Activated CD8-positive, alpha-beta T cell treated with anti-CD3 and anti-CD28 coated beads for 36 hours (primary cell): ENCODE results near the gene SSR3. TPM values are rescaled to one million over a fixed set of nuclear protein-coding genes. Genes with fewer than 3 reads are reported as not detected.

Experiments used
- ATAC-seq: fragments of 200-7000 bp; cut with Tn5 transposase; one replicate; pipeline ENCODE4 v1.10.0; 2021; ENCODE audit warnings: mild to moderate bottlenecking, moderate library complexity
- CTCF ChIA-PET: fragments of 350-600 bp; sonication (Branson Sonifier 250); formaldehyde crosslinking; loops from one replicate; lab custom pipeline; 2021; ENCODE audit warnings: antibody characterized with exemption; lab: Charles Lee
- POLR2A ChIA-PET: fragments of 350-600 bp; sonication (Branson Sonifier 250); formaldehyde crosslinking; loops from one replicate; lab custom pipeline; 2021; ENCODE audit warnings: antibody characterized with exemption; lab: Charles Lee
- DNase-seq: peaks from one replicate; pipeline ENCODE4 v3.0.0-alpha.2; 2020
- H3K27ac Mint-ChIP-seq: one replicate; pipeline ENCODE4 v1.8.0; 2021; ENCODE audit warnings: mild to moderate bottlenecking, mixed read lengths
- H3K27me3 Mint-ChIP-seq: one replicate; pipeline ENCODE4 v1.8.0; 2021; ENCODE audit warnings: mixed read lengths
- H3K36me3 Mint-ChIP-seq: one replicate; pipeline ENCODE4 v1.8.0; 2021; ENCODE audit warnings: low read depth, mixed read lengths
- H3K4me1 Mint-ChIP-seq: one replicate; pipeline ENCODE4 v1.8.0; 2021; ENCODE audit warnings: low read depth, mixed read lengths
- H3K4me3 Mint-ChIP-seq: one replicate; pipeline ENCODE4 v1.8.0; 2021; ENCODE audit warnings: mild to moderate bottlenecking, moderate library complexity, mixed read lengths
- H3K9me3 Mint-ChIP-seq: one replicate; pipeline ENCODE4 v1.8.0; 2021; ENCODE audit warnings: mixed read lengths
- CTCF ChIP-seq: fragments of 200-600 bp; IDR thresholded peaks from one replicate; pipeline ENCODE4 v1.8.0; 2022; ENCODE audit warnings: antibody characterized with exemption, mild to moderate bottlenecking
- intact Hi-C: fragments of 100-400 bp; cut with micrococcal nuclease; formaldehyde crosslinking; loops from one replicate; pipeline ENCODE4 v1.10.0; 2022
- total RNA-seq, 2 experiments: library from RNA; stranded (reverse); gene quantifications; one replicate each; pipeline ENCODE4 v1.2.3, GENCODE V29; 2021

The SSR3 gene
- total RNA-seq, 2 experiments from 2014 or later: 175 TPM

- DNase-seq: no peak
- Mint-ChIP-seq H3K27ac (no peak overlapping the region), H3K4me1 (peaks cover 2% of the 10 kb centered on the region), H3K4me3 (no peak overlapping the region), H3K36me3 (no peaks in the 10 kb centered on the region), H3K27me3 (peaks cover 6% of the 10 kb centered on the region), H3K9me3 (no peaks in the 10 kb centered on the region)
- CTCF ChIA-PET: interaction anchor here (0.6 to 9.3 kb wide), 48 partner anchors 8 to 628 kb away, joined by 3 to 99 read pairs (median 4); no protein-coding TSS in a partner anchor
- intact Hi-C loops: loop anchor here (1.0 to 5.0 kb wide), 2 partner anchors 62 to 358 kb away; no protein-coding TSS in a partner anchor
- peak; percentile 77 for ATAC-seq
- POLR2A ChIA-PET: no interaction called here
- peak; percentile 45 for TF ChIP-seq CTCF
Measured at GRCh38 chr3:156509189-156510174, 45.4 kb downstream of the SSR3 start.

GRCh38 chr3:156507285-156507684 is 47.6 kb downstream of the SSR3 start:
- peaks cover 7% of the 10 kb centered on the region for H3K27me3 Mint-ChIP-seq
- ChIA-PET CTCF (interaction anchor here (0.7 to 9.3 kb wide), 11 partner anchors 9 to 630 kb away, joined by 3 to 99 read pairs (median 6); no protein-coding TSS in a partner anchor), POLR2A (no interaction called here)
- no peaks in the 10 kb centered on the region for H3K9me3 Mint-ChIP-seq
- intact Hi-C loops: loop anchor here (5.0 kb wide), 1 partner anchor 60 kb away; no protein-coding TSS in a partner anchor
- H3K4me3 Mint-ChIP-seq: no peak overlapping the region
- no peaks in the 10 kb centered on the region for H3K36me3 Mint-ChIP-seq
- ATAC-seq: peak; percentile 82
- no peak for TF ChIP-seq CTCF
- peaks cover 2% of the 10 kb centered on the region for H3K4me1 Mint-ChIP-seq
- no peak for DNase-seq
- no peak overlapping the region for H3K27ac Mint-ChIP-seq

- no peaks in the 10 kb centered on the region for H3K4me1 Mint-ChIP-seq
- TF ChIP-seq CTCF: no peak
- CTCF ChIA-PET: interaction anchor here (0.9 to 1.5 kb wide), 2 partner anchors 9 to 11 kb away, joined by 3 to 4 read pairs; no protein-coding TSS in a partner anchor
- no peaks in the 10 kb centered on the region for H3K9me3 Mint-ChIP-seq
- H3K4me3 Mint-ChIP-seq: no peak overlapping the region
- no peaks in the 10 kb centered on the region for H3K36me3 Mint-ChIP-seq
- DNase-seq (no peak), ATAC-seq (no peak)
- no peaks in the 10 kb centered on the region for H3K27me3 Mint-ChIP-seq
- POLR2A ChIA-PET: no interaction called here
- intact Hi-C loops: no loop called here
- H3K27ac Mint-ChIP-seq: no peak overlapping the region
Measured at GRCh38 chr3:156498307-156498706, 56.6 kb downstream of the SSR3 start.

- Mint-ChIP-seq H3K36me3 (no peaks in the 10 kb centered on the region), H3K4me1 (no peaks in the 10 kb centered on the region), H3K27me3 (no peaks in the 10 kb centered on the region), H3K4me3 (no peak overlapping the region), H3K9me3 (no peaks in the 10 kb centered on the region), H3K27ac (no peak overlapping the region)
- intact Hi-C loops: no loop called here
- POLR2A ChIA-PET: no interaction called here
- CTCF ChIA-PET: interaction anchor here (0.9 to 1.5 kb wide), 2 partner anchors 11 to 13 kb away, joined by 3 to 4 read pairs; no protein-coding TSS in a partner anchor
- DNase-seq (no peak), ATAC-seq (no peak)
- TF ChIP-seq CTCF: no peak
Measured at GRCh38 chr3:156497326-156497725, 57.6 kb downstream of the SSR3 start.

- H3K4me1 Mint-ChIP-seq: no peaks in the 10 kb centered on the region
Measured at GRCh38 chr3:156495816-156496215, 59.1 kb downstream of the SSR3 start.

More at GRCh38 chr3:156495816-156496215, 59.1 kb downstream of the SSR3 start:
- Mint-ChIP-seq H3K36me3 (no peaks in the 10 kb centered on the region), H3K9me3 (no peaks in the 10 kb centered on the region), H3K27me3 (no peaks in the 10 kb centered on the region), H3K4me3 (no peak overlapping the region), H3K27ac (no peak overlapping the region)
- ChIA-PET POLR2A (no interaction called here), CTCF (no interaction called here)
- no peak for ATAC-seq
- TF ChIP-seq CTCF: no peak
- intact Hi-C loops: no loop called here
- DNase-seq: no peak
